Nephron (organoid): Measurements from ENCODE around the gene RER1.

Source experiments
- H3K27ac Mint-ChIP-seq, 3 experiments: 2 replicates each; pipeline ENCODE4 v1.8.0; 2020; ENCODE audit warnings: mixed read lengths in 3 of 3, mild to moderate bottlenecking in 2 of 3, moderate library complexity in 1 of 3
- H3K27me3 Mint-ChIP-seq: 2 replicates; pipeline ENCODE4 v1.8.0; 2021; ENCODE audit warnings: low read depth, mild to moderate bottlenecking, moderate library complexity, mixed read lengths
- H3K36me3 Mint-ChIP-seq: 2 replicates; pipeline ENCODE4 v1.8.0; 2020; ENCODE audit warnings: low read depth, mixed read lengths
- H3K4me1 Mint-ChIP-seq: 2 replicates; pipeline ENCODE4 v1.8.0; 2020; ENCODE audit warnings: mixed read lengths
- H3K4me3 Mint-ChIP-seq, 3 experiments: 2 replicates each; pipeline ENCODE4 v1.8.0; 2020; ENCODE audit warnings: mild to moderate bottlenecking in 3 of 3, mixed read lengths in 3 of 3, moderate library complexity in 2 of 3
- H3K9me3 Mint-ChIP-seq: 2 replicates; pipeline ENCODE4 v1.8.0; 2020; ENCODE audit warnings: mixed read lengths
- TF ChIP-seq, protein P1 (sequence below), 3 experiments: fragments of 200-600 bp; sonication (generic); IDR thresholded peaks; one replicate each; pipeline ENCODE4 v1.5.0; 2021; ENCODE audit warnings: antibody characterized with exemption in 3 of 3; ENCODE audit not compliant: unreplicated experiment in 3 of 3

RER1 gene

DNA sequence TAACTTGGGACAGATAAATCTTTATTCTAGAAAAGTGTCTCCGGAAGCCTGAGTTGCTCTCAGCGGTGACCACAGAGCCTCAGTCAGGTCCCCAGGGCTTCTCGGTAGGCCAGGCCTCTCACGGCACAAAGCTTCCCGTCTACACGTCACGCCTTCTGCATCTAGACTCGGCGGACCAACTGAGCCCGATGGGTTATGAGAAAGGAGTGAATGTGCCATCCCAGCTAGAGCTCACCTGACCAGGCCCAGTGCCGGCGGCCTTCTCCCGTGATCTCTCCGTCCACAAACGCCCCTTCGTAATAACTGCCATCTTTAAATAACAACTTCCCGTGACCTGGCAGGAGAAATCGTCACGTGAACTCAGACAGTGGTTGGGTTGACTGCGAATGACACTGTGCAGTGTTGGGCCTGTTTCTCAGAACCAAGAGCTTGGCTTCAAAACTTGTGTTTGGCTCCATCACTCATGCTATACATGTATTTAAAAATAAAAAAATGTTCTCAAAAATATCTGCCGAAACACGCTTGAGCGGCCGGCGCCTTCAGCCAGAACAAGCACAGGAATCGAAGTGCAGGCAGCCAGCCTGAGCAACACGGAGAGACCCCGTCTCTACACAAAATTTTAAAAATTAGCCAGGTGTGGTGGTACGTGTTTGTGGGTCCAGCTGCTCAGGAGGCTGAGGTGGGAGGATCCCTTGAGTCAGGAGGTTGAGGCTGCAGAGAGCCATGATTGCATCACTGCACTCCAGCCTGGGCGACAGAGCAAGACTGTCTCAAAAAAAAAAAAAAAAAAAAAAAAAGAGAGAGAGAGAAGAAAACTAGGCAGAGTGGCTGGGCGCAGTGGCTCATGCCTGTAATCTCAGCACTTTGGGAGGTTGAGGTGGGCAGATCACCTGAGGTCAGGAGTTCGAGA lies 3.4 kb upstream of the RER1 start:
- Mint-ChIP-seq H3K36me3 (peaks cover 11% of the 10 kb centered on the region), H3K27ac (no peak overlapping the region), H3K9me3 (no peaks in the 10 kb centered on the region), H3K27me3 (no peaks in the 10 kb centered on the region), H3K4me1 (peaks cover 35% of the 10 kb centered on the region), H3K4me3 (peak overlapping the region; percentile 34 to 60 (median 37))
- TF ChIP-seq, protein P1, sequence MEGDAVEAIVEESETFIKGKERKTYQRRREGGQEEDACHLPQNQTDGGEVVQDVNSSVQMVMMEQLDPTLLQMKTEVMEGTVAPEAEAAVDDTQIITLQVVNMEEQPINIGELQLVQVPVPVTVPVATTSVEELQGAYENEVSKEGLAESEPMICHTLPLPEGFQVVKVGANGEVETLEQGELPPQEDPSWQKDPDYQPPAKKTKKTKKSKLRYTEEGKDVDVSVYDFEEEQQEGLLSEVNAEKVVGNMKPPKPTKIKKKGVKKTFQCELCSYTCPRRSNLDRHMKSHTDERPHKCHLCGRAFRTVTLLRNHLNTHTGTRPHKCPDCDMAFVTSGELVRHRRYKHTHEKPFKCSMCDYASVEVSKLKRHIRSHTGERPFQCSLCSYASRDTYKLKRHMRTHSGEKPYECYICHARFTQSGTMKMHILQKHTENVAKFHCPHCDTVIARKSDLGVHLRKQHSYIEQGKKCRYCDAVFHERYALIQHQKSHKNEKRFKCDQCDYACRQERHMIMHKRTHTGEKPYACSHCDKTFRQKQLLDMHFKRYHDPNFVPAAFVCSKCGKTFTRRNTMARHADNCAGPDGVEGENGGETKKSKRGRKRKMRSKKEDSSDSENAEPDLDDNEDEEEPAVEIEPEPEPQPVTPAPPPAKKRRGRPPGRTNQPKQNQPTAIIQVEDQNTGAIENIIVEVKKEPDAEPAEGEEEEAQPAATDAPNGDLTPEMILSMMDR (IDR thresholded peaks at IDR 0.05; ENCODE audit: unreplicated experiment in 3 of 3): no peak

DNA sequence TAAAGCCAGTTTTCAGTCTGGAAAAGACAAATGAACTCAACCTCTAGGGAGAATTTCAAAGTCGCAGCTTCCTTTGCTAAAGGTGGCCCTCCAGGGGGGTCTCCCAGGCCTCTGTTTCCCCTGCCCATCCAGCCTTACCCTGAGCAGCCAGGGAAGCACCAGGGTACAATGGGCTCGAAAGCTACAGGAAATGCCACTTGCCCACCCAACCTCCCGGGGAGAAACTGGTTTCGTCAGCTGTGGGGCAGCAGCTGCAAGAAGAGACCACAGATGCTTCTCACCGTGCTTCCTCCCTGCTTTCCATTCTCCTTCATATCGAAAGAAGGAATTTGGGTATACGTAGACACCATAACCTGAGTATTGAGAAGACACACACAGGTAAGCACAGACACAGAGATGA lies 2.0 kb upstream of the RER1 start:
- Mint-ChIP-seq H3K36me3 (peaks cover 16% of the 10 kb centered on the region), H3K4me3 (peak overlapping the region; percentile 85 to 89 (median 89)), H3K9me3 (no peaks in the 10 kb centered on the region), H3K27ac (no peak overlapping the region), H3K27me3 (no peaks in the 10 kb centered on the region), H3K4me1 (peaks cover 35% of the 10 kb centered on the region)
- TF ChIP-seq, protein P1 (IDR thresholded peaks at IDR 0.05; ENCODE audit: unreplicated experiment in 3 of 3): no peak

DNA sequence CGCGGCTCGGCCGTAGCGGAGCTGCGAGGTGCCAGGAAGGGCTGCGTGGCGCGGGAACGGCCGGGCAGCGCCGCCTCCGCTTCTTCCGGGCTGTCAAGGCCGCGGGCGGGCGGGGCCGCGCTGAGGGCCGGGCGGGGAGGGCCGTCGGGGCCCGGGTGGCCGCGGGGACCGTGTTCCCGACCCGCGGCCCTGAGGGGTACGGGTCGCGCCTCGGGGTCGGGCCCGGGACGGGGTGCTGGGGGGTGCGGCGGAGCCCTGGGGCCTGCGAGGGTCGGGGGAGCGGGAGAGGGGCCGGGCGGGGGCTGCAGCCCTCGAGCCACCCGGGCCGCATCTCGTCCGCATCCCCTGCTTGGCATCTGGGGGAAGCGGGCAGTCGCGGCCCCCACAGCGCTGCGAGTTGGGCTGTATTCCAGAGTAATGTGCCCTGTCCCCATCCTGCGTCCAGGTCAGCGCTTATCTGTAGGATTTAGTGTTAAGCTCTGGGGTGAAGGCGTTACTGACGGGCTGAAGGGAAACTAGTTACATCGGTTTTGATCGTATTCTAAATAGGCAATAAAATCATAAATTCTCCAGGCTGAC lies 379 bp downstream of the RER1 start:
- H3K27ac Mint-ChIP-seq: peak overlapping the region; percentile 76 to 81 (median 80)
- no peaks in the 10 kb centered on the region for H3K9me3 Mint-ChIP-seq
- peaks cover 20% of the 10 kb centered on the region for H3K36me3 Mint-ChIP-seq
- peaks cover 30% of the 10 kb centered on the region for H3K4me1 Mint-ChIP-seq
- peak overlapping the region; percentile 85 to 97 (median 94) for H3K4me3 Mint-ChIP-seq
- H3K27me3 Mint-ChIP-seq: no peaks in the 10 kb centered on the region
- TF ChIP-seq, protein P1 (IDR thresholded peaks at IDR 0.05; ENCODE audit: unreplicated experiment in 3 of 3): no peak

DNA sequence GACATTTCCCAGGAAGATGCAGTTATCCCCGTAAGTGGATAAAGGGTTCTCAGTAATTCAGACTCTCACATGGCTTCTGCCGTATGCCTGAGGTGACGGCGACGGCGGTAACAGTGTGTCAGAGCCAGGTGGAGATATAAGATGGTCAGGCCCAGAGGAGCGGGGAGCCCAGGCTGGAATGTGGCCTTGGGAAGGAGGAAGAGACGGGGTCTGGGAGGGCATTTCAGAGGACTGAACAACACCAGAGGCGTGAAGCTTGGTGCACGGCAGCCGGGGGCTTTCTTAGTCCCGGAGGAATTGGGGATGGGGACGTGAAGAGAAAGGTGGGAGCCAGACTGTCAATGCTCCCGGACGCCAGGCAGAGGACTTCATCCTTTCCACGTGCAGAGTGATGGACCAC lies 1.0 kb downstream of the RER1 start:
- peak overlapping the region; percentile 76 to 81 (median 80) for H3K27ac Mint-ChIP-seq
- TF ChIP-seq, protein P1 (IDR thresholded peaks at IDR 0.05; ENCODE audit: unreplicated experiment in 3 of 3): no peak
- peak overlapping the region; percentile 85 to 97 (median 94) for H3K4me3 Mint-ChIP-seq
- H3K27me3 Mint-ChIP-seq: no peaks in the 10 kb centered on the region
- peaks cover 30% of the 10 kb centered on the region for H3K4me1 Mint-ChIP-seq
- H3K9me3 Mint-ChIP-seq: no peaks in the 10 kb centered on the region
- peaks cover 26% of the 10 kb centered on the region for H3K36me3 Mint-ChIP-seq

DNA sequence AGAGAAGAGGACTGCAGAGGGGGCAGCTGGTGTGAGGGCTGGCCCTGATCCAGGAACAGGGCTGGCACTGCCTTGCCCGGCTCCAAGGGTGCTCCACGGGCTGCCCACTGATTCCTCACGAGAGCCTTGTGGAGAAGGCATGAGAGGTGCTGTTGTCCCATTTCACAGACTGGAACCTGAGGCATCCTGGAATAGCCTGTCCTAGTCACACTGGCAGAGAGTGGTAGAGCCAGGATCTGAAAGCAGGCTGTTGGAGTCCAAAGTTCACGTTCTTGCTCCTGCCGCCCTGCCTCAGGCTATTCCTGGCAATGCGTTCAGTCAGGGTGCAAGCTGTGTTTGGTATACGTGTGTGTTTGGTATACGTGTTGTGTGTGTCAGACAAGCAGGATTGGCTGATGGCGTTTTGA lies 1.8 kb downstream of the RER1 start:
- peaks cover 26% of the 10 kb centered on the region for H3K36me3 Mint-ChIP-seq

More for the DNA sequence above, 1.8 kb downstream of the RER1 start:
- no peak overlapping the region for H3K27ac Mint-ChIP-seq
- TF ChIP-seq, protein P1 (IDR thresholded peaks at IDR 0.05; ENCODE audit: unreplicated experiment in 3 of 3): no peak
- no peaks in the 10 kb centered on the region for H3K27me3 Mint-ChIP-seq
- no peaks in the 10 kb centered on the region for H3K9me3 Mint-ChIP-seq
- H3K4me1 Mint-ChIP-seq: peaks cover 30% of the 10 kb centered on the region
- peak overlapping the region; percentile 85 to 97 (median 94) for H3K4me3 Mint-ChIP-seq
